ENCODE data around the gene INPPL1.

GRCh38 chr11:72242141-72242540 is 17.6 kb downstream of the INPPL1 start:
- TF ChIP-seq, protein P1, sequence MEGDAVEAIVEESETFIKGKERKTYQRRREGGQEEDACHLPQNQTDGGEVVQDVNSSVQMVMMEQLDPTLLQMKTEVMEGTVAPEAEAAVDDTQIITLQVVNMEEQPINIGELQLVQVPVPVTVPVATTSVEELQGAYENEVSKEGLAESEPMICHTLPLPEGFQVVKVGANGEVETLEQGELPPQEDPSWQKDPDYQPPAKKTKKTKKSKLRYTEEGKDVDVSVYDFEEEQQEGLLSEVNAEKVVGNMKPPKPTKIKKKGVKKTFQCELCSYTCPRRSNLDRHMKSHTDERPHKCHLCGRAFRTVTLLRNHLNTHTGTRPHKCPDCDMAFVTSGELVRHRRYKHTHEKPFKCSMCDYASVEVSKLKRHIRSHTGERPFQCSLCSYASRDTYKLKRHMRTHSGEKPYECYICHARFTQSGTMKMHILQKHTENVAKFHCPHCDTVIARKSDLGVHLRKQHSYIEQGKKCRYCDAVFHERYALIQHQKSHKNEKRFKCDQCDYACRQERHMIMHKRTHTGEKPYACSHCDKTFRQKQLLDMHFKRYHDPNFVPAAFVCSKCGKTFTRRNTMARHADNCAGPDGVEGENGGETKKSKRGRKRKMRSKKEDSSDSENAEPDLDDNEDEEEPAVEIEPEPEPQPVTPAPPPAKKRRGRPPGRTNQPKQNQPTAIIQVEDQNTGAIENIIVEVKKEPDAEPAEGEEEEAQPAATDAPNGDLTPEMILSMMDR (IDR thresholded peaks at IDR 0.05), result no peak
- TF ChIP-seq POLR2A (IDR thresholded peaks at IDR 0.05) (no peak), EP300 (IDR thresholded peaks at IDR 0.05) (no peak)
